Ovary (tissue), 10 donors: ENCODE data around the gene DDR1. TPM values are rescaled to one million over a fixed set of nuclear protein-coding genes. Genes with fewer than 3 reads are reported as not detected.
A peak's percentile ranks its signal among the peaks of the same experiment; 100 is the strongest.

ENCODE experiments used
- DNase-seq, 5 donors: peaks; one replicate each; pipeline ENCODE4 v3.0.0-alpha.2; 2019 to 2020
- H3K27ac ChIP-seq, 2 donors: fragments of 200-600 bp; one replicate each; pipeline versions ENCODE4 v1.5.1 to v1.8.0; 2019 to 2022
- H3K27me3 ChIP-seq: fragments of 200-600 bp; one replicate; pipeline ENCODE4 v1.8.0; 2022
- H3K36me3 ChIP-seq: fragments of 200-600 bp; sonication (generic); one replicate; pipeline ENCODE4 v1.5.1; 2019
- H3K4me1 ChIP-seq: one replicate; pipeline ENCODE4 v1.8.1; 2013; ENCODE audit warnings: mild to moderate bottlenecking, moderate library complexity; ENCODE audit not compliant: insufficient read depth
- H3K4me3 ChIP-seq: fragments of 200-600 bp; sonication (generic); one replicate; pipeline ENCODE4 v1.5.1; 2017
- H3K9me3 ChIP-seq, 2 donors: fragments of 200-600 bp in 1 of 2; sonication (generic) in 1 of 2; one replicate each; pipeline versions ENCODE4 v1.5.1 to v1.8.1; 2013 to 2019; ENCODE audit warnings: mild to moderate bottlenecking in 1 of 2, moderate library complexity in 1 of 2
- EP300 ChIP-seq: sonication (generic); formaldehyde crosslinking; IDR thresholded peaks from one replicate; pipeline ENCODE4 v1.6.1; 2017; ENCODE audit warnings: antibody characterized with exemption
- POLR2A ChIP-seq: fragments of 450-650 bp; IDR thresholded peaks from one replicate; pipeline ENCODE4 v1.6.1; 2017; ENCODE audit warnings: antibody characterized with exemption, mild to moderate bottlenecking, moderate library complexity
- WGBS, 3 donors: extraction: QIAGEN DNeasy Blood & Tissue Kit in 1 of 3; methylation state at CpG; one replicate each; pipeline versions ENCODE4 v1.1.5 to v1.1.7; 2013 to 2017; 5-methylcytosine and 5-hydroxymethylcytosine counted together
- intact Hi-C, 4 donors: fragments of 100-400 bp; cut with DNase I; formaldehyde crosslinking; loops; one replicate each; pipeline versions ENCODE4 v1.11.0 to v1.15.1; 2022 to 2023
- long read RNA-seq, 3 donors: library from polyadenylated mRNA in 2 of 3; unstranded in 2 of 3; transcript quantifications; one replicate each; pipeline ENCODE4 v2.0.0 and lab custom pipeline, GENCODE V29; 2021 to 2026
- polyA plus RNA-seq, 2 donors: library from polyadenylated mRNA; stranded (reverse); fragments of 200-250 nt in 1 of 2; fragments of 350-450 nt in 1 of 2; fragmentation: Illumina TruSeq in 1 of 2; extraction: RNeasy Lipid Tissue Mini Kit (QIAGEN cat#74804) in 1 of 2; gene quantifications; one replicate each; pipeline ENCODE4 v1.2.3, GENCODE V29; 2013 to 2014
- total RNA-seq, 7 donors: library from RNA; depleted of rRNA in 2 of 7; stranded (reverse); fragments of >200 nt in 2 of 7; fragmentation: NEBNext Ultra II Directional in 3 of 7; extraction: Animal tissue kit (Norgen Biotek cat#: 25700) in 3 of 7; gene quantifications; one replicate each; pipeline versions ENCODE4 v1.1.0 to v1.2.4, GENCODE V29; 2016 to 2023
- TF ChIP-seq, protein P1 (sequence below), 3 donors: fragments of 450-650 bp in 2 of 3; fragments of 200-600 bp in 1 of 3; IDR thresholded peaks; one replicate each; pipeline versions ENCODE4 v1.5.1 to v1.8.0; 2016 to 2022; ENCODE audit warnings: antibody characterized with exemption in 3 of 3, mild to moderate bottlenecking in 1 of 3
- donor health status: DM: no; HTN: no; CAD: no; lungs with moderate emphysema.
- donor health status: DM: no; HTN: no; CAD: no.
- donor health status: Bipolar disorder and iron deficiency.
- donor health status: DM: yes; HTN: yes; CAD: no.
- donor health status: DM: no; HTN: no; CAD: no.
- donor health status: DM: yes; HTN: yes; CAD: no.

DDR1 gene
- total RNA-seq (100 to 1,000 TPM in 2 of 7 donors, 10 to 100 TPM in 5; 20.1 to 116 (median 83.7) TPM), polyA plus RNA-seq (10 to 100 TPM; 21.7 to 35.4 TPM)
- long read RNA-seq, donor 1, partial matches to known transcripts = 103 of 125 reads
- long read RNA-seq, donor 1, other reads (novel, unspliced or antisense) = 16 of 125 reads
- long read RNA-seq, donor 2, partial matches to known transcripts = 19 of 21 reads
- long read RNA-seq, donor 2, other reads (novel, unspliced or antisense) = 0 of 21 reads
- long read RNA-seq, donor 3, transcript DDR1-225 (18 exons, 3,894 nt) = major isoform, 10 of 168 reads
- long read RNA-seq, donor 3, transcript DDR1-239 (19 exons, 3,857 nt) = minor isoform, 5 of 168 reads
- long read RNA-seq, donor 3, partial matches to known transcripts = 120 of 168 reads
- long read RNA-seq, donor 3, other reads (novel, unspliced or antisense) = 28 of 168 reads

DNA sequence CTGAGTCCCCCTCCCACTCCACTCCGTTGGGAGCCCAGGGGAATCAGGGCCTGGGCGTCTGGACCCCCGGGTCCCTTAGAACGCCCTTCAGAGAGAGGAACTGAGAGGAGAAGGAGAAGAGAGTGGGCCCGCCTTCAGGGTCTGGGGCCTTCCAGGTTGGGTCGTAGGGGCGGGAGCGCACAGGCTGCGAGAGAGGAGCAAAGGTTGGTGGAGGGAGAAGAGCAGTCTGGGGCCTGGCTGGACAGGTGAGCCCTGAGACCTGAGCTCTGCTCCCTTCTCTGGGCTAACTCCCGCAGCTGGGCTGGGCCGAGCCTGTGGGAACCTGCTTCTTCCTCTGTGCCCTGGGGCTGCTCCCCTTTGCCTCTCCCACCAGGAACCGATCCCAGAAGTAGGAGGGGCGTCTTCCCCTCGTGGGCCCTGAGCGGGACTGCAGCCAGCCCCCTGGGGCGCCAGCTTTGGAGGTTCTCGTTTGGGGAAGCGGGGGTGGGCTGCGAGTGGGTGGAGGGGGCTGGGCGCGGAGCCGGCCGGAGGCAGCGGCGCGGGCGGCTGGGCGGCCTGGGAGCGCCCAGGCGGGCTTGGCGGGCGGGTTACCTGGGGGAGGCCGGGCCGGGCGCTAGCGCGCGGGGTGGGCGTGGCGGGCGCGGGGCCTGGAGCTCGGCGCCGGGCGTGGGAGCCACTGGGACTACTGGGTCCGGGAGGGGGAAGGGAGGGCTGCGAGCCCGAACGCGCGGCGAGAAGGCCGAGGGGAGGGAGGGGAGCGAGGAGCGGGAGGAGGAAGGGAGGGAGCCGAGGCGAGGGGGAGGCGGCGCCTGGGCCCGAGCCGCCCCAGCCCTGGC, at the start of gene DDR1:
Gene DDR1, plus strand, starts transcription at position 835 of the 836 bp plus-strand sequence. CDS start 4,211 bp downstream, outside the sequence.
- intact Hi-C loops = loop anchor here in 3 of 4 donors (5.0 to 10.0 kb wide), 3 partner anchors 139 to 199 kb away; partner anchors contain the start of genes FLOT1 (in 3 of the 3), IER3 (in 3 of the 3) and PPP1R18 (in 2 of the 3)
- peaks cover 16% of the 10 kb centered on the region for H3K4me1 ChIP-seq
- peak; percentile 89 to 94 (median 92) for DNase-seq

DNA sequence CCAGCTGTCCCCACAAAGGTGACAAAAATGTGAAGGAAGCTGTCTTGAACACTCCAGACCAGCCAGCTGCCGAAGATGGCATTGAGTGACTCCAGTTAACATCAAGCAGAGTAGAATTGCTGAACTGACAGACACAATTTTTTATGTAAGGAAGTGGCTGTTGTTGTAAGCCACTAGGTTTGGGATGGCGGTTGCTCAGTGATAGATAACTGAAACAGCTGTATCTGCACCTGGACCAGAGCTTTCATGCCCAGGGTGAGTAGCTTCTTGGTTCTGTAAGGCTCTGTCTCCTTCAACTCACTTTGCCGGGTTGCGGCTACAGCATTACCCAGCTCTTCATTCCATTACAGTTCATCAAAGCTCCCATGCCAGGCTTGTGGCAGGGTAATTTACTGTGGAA, 49.7 kb upstream of the DDR1 start:
- Histone ChIP-seq H3K27me3 (no peaks in the 10 kb centered on the region), H3K4me1 (peaks cover 1% of the 10 kb centered on the region), H3K36me3 (no peaks in the 10 kb centered on the region), H3K27ac (no peak overlapping the region), H3K4me3 (no peak overlapping the region), H3K9me3 (no peaks in the 10 kb centered on the region)
- TF ChIP-seq, protein P1, sequence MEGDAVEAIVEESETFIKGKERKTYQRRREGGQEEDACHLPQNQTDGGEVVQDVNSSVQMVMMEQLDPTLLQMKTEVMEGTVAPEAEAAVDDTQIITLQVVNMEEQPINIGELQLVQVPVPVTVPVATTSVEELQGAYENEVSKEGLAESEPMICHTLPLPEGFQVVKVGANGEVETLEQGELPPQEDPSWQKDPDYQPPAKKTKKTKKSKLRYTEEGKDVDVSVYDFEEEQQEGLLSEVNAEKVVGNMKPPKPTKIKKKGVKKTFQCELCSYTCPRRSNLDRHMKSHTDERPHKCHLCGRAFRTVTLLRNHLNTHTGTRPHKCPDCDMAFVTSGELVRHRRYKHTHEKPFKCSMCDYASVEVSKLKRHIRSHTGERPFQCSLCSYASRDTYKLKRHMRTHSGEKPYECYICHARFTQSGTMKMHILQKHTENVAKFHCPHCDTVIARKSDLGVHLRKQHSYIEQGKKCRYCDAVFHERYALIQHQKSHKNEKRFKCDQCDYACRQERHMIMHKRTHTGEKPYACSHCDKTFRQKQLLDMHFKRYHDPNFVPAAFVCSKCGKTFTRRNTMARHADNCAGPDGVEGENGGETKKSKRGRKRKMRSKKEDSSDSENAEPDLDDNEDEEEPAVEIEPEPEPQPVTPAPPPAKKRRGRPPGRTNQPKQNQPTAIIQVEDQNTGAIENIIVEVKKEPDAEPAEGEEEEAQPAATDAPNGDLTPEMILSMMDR (IDR thresholded peaks at IDR 0.05) = no peak
- TF ChIP-seq POLR2A (no peak), EP300 (no peak)
- intact Hi-C loops = loop anchor here in 1 of 4 donors (5.0 kb wide), 1 partner anchor 238 kb away; no protein-coding TSS in a partner anchor
- no peak for DNase-seq
- 83 to 94% (median 88%) methylated on average over 4 of the region's 4 CpGs for WGBS, 3 donors

More for the DNA sequence above, at the start of gene DDR1:
- H3K27me3 ChIP-seq = no peaks in the 10 kb centered on the region
- no peaks in the 10 kb centered on the region for H3K9me3 ChIP-seq
- peak within 1 kb of the TSS; percentile 82 for H3K4me3 ChIP-seq
- H3K36me3 ChIP-seq = no peaks in the 10 kb centered on the region
- TF ChIP-seq, protein P1 (IDR thresholded peaks at IDR 0.05) = no peak
- TF ChIP-seq POLR2A (peak; percentile 29), EP300 (no peak)
- H3K27ac ChIP-seq = peak within 1 kb of the TSS; percentile 87 to 97
- 9 to 17% (median 10%) methylated on average over 30 to 62 of the region's 62 CpGs for WGBS, 3 donors

DNA sequence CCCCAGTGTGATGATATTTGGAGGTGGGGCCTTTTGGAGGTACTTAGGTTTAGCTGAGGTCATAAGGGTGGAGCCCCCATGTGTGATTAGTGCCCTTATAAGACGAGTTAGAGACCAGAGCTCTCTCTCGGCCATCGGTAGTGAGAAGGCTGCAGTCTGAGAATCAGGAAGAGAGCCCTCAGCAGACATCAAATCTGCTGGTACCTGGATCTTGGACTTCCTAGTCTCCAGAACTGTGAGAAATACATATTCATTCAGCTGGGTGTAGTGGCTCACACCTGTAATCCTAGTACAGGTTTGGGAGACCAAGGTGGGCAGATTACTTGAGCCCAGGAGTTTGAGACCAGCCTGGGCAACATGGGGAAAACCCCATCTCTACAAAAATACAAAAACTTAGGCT, 48.7 kb upstream of the DDR1 start:
- DNase-seq = no peak
- Histone ChIP-seq H3K4me1 (peaks cover 1% of the 10 kb centered on the region), H3K9me3 (no peaks in the 10 kb centered on the region), H3K27ac (no peak overlapping the region), H3K27me3 (no peaks in the 10 kb centered on the region), H3K36me3 (no peaks in the 10 kb centered on the region), H3K4me3 (no peak overlapping the region)
- no peak for TF ChIP-seq EP300
- TF ChIP-seq, protein P1 (IDR thresholded peaks at IDR 0.05) = no peak
- no peak for TF ChIP-seq POLR2A
- 91 to 97% (median 91%) methylated on average over 3 of the region's 3 CpGs for WGBS, 3 donors
- intact Hi-C loops = no loop called here

DNA sequence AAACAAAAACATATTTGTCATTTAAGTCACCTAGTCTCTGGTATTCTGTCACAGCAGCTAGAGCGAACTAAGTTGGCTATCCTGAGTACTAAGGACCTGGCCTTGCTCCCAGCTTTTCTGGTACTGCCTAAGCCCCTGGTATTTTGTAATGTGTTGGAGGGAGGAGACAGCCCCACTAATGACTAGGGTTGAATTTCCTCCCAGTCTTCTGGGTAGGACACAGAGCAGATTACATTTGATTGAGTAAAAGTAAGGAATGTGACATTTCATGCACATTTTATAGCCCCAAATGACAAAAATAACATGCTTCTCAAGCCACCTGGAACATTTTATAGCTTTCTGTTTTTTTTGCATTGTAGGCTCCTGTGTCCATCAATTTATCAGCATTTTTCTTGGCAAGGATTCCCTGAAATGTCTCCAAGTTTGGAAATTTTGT, 47.9 kb upstream of the DDR1 start:
- peak in 2 of 5 donors; percentile 43 to 63 for DNase-seq
- intact Hi-C loops = no loop called here

More for the DNA sequence above, 47.9 kb upstream of the DDR1 start:
- H3K4me1 ChIP-seq = peaks cover 1% of the 10 kb centered on the region
- no peaks in the 10 kb centered on the region for H3K9me3 ChIP-seq
- no peaks in the 10 kb centered on the region for H3K27me3 ChIP-seq
- H3K4me3 ChIP-seq = no peak overlapping the region
- no peak for TF ChIP-seq POLR2A
- no peak for TF ChIP-seq EP300
- TF ChIP-seq, protein P1 (IDR thresholded peaks at IDR 0.05) = no peak
- 21 to 48% (median 31%) methylated on average over 1 of the region's 1 CpG for whole genome bisulfite sequencing, 3 donors
- no peaks in the 10 kb centered on the region for H3K36me3 ChIP-seq
- H3K27ac ChIP-seq = no peak overlapping the region
